ENCODE data around the gene MYH6. TPM values are rescaled to one million over a fixed set of nuclear protein-coding genes. Genes with fewer than 3 reads are reported as not detected.
"Not testable (repeated sequence)": the region's sequence is repeated elsewhere in the genome, so short reads cannot be mapped to it uniquely, and the experiment has no call there.

MYH6 gene
- total RNA-seq (100 to 1,000 TPM in 3 of 4 donors, 10 to 100 TPM in 1; 44.1 to 532 (median 191) TPM), polyA plus RNA-seq (100 to 1,000 TPM in 1 of 3 donors, 10 to 100 TPM in 2; 50.3 to 143 (median 60.7) TPM)
- long read RNA-seq, donor 1, full-length matches to known transcripts: 2 of 49 reads
- long read RNA-seq, donor 1, partial matches to known transcripts: 34 of 49 reads
- long read RNA-seq, donor 1, other reads (novel, unspliced or antisense): 13 of 49 reads
- long read RNA-seq, donor 2, full-length matches to known transcripts: 54 of 319 reads
- long read RNA-seq, donor 2, partial matches to known transcripts: 208 of 319 reads
- long read RNA-seq, donor 2, other reads (novel, unspliced or antisense): 57 of 319 reads

- Histone ChIP-seq H3K27ac (no peak within 1 kb of the TSS), H3K4me3 (no peak within 1 kb of the TSS), H3K27me3 (ENCODE audit: insufficient read depth in 3 of 3, low read length in 2 of 3) (no peaks in the 10 kb centered on the region), H3K9me3 (no peaks in the 10 kb centered on the region), H3K36me3 (ENCODE audit: insufficient read depth in 1 of 2, low read depth in 1 of 2) (peaks cover 0 to 19% of the 10 kb centered on the region in 2 donors), H3K4me1 (no peaks in the 10 kb centered on the region)
- ATAC-seq: no peak
- peak in 1 of 2 donors; percentile 32 for DNase-seq
- 75 to 78% (median 78%) methylated on average over 15 of the region's 15 CpGs for WGBS, 3 donors
- no peak for TF ChIP-seq CTCF (IDR thresholded peaks at IDR 0.05)
- intact Hi-C loops (cut with DNase I): loop anchor here in 1 of 2 donors (5.0 kb wide), 1 partner anchor 35 kb away; no protein-coding TSS in a partner anchor
These were observed at the start of gene MYH6 for GRCh38 chr14:23407516-23408306. Gene MYH6, minus strand, starts transcription at chr14:23408273. Its CDS starts 1,050 bp downstream, at chr14:23407223.

- peaks cover 0 to 13% (median 0%) of the 10 kb centered on the region in 3 donors for H3K27me3 ChIP-seq (ENCODE audit: insufficient read depth in 3 of 3, low read length in 2 of 3)
- not testable (repeated sequence) for H3K4me1 ChIP-seq; H3K27ac ChIP-seq; DNase-seq; H3K4me3 ChIP-seq; H3K36me3 ChIP-seq (ENCODE audit: insufficient read depth in 1 of 2, low read depth in 1 of 2); H3K9me3 ChIP-seq
- WGBS, 3 donors: 79 to 83% (median 83%) methylated on average over 11 of the region's 11 CpGs
- peak in 1 of 4 donors; percentile 51 for ATAC-seq
- intact Hi-C loops (cut with DNase I): loop anchor here in 1 of 2 donors (10.0 kb wide), 1 partner anchor 192 kb away; no protein-coding TSS in a partner anchor
These were observed 49.0 kb upstream of the MYH6 start for GRCh38 chr14:23456883-23457586.

- H3K4me3 ChIP-seq: no peak overlapping the region
These were observed 46.4 kb upstream of the MYH6 start for GRCh38 chr14:23454445-23454856.

GRCh38 chr14:23452237-23452636 is 44.2 kb upstream of the MYH6 start:
- Histone ChIP-seq H3K27me3 (ENCODE audit: insufficient read depth in 3 of 3, low read length in 2 of 3) (peaks cover 0 to 6% (median 0%) of the 10 kb centered on the region in 3 donors), H3K4me3 (no peak overlapping the region), H3K27ac (no peak overlapping the region), H3K4me1 (no peaks in the 10 kb centered on the region), H3K9me3 (no peaks in the 10 kb centered on the region), H3K36me3 (ENCODE audit: insufficient read depth in 1 of 2, low read depth in 1 of 2) (no peaks in the 10 kb centered on the region)
- ATAC-seq: no peak
- WGBS, 3 donors: 94 to 99% (median 95%) methylated on average over 2 of the region's 2 CpGs
- no peak for DNase-seq
- intact Hi-C loops (cut with DNase I): loop anchor here in 1 of 2 donors (10.0 kb wide), 1 partner anchor 187 kb away; no protein-coding TSS in a partner anchor
- TF ChIP-seq CTCF (IDR thresholded peaks at IDR 0.05): no peak

More at GRCh38 chr14:23454445-23454856, 46.4 kb upstream of the MYH6 start:
- Histone ChIP-seq H3K9me3 (no peaks in the 10 kb centered on the region), H3K4me1 (no peaks in the 10 kb centered on the region), H3K27me3 (ENCODE audit: insufficient read depth in 3 of 3, low read length in 2 of 3) (peaks cover 0 to 13% (median 0%) of the 10 kb centered on the region in 3 donors), H3K36me3 (ENCODE audit: insufficient read depth in 1 of 2, low read depth in 1 of 2) (no peaks in the 10 kb centered on the region), H3K27ac (no peak overlapping the region)
- intact Hi-C loops (cut with DNase I): loop anchor here in 1 of 2 donors (10.0 kb wide), 1 partner anchor 190 kb away; no protein-coding TSS in a partner anchor
- TF ChIP-seq CTCF (IDR thresholded peaks at IDR 0.05): no peak
- no peak for ATAC-seq
- no peak for DNase-seq
- 34 to 52% (median 52%) methylated on average over 1 of the region's 1 CpG for WGBS, 3 donors
